Astrocyte of the spinal cord (primary cell): ENCODE measurements around the gene CA5A.

Experiments used
- DNase-seq: peaks from one replicate; pipeline ENCODE4 v3.0.0; 2011; ENCODE audit warnings: low read depth, low spot score
- H3K4me3 ChIP-seq: 2 replicates; pipeline ENCODE4 v1.5.1; 2011; ENCODE audit warnings: low read depth, mild to moderate bottlenecking, low read length, moderate library complexity
- CTCF ChIP-seq: IDR thresholded peaks from 2 replicates; pipeline ENCODE4 v1.5.1; 2012; ENCODE audit warnings: low read depth, mild to moderate bottlenecking, low read length, inconsistent platforms
- in situ Hi-C: cut with HindIII; loops from 2 replicates; pipeline ENCODE4 v1.10.0; 2017; ENCODE audit warnings: low sequenced_read_pairs

CA5A gene

GRCh38 chr16:87979352-87979751 lies 43.0 kb upstream of the CA5A start:
- no peak for TF ChIP-seq CTCF
- in situ Hi-C loops: no loop called here
- no peak for DNase-seq

GRCh38 chr16:87978127-87978526 lies 41.8 kb upstream of the CA5A start:
- TF ChIP-seq CTCF: no peak
- H3K4me3 ChIP-seq: no peak overlapping the region
- DNase-seq: no peak
- in situ Hi-C loops: no loop called here

More at GRCh38 chr16:87979352-87979751, 43.0 kb upstream of the CA5A start:
- no peak overlapping the region for H3K4me3 ChIP-seq

GRCh38 chr16:87976665-87977064 lies 40.3 kb upstream of the CA5A start:
- DNase-seq: no peak
- H3K4me3 ChIP-seq: no peak overlapping the region
- no peak for TF ChIP-seq CTCF
- in situ Hi-C loops: no loop called here

- no peak overlapping the region for H3K4me3 ChIP-seq
- no peak for TF ChIP-seq CTCF
- in situ Hi-C loops: no loop called here
- DNase-seq: no peak
Observed at GRCh38 chr16:87974178-87974577, 37.8 kb upstream of the CA5A start.

- in situ Hi-C loops: no loop called here
- no peak for TF ChIP-seq CTCF
- no peak for DNase-seq
- H3K4me3 ChIP-seq: no peak overlapping the region
Observed at GRCh38 chr16:87973717-87974116, 37.4 kb upstream of the CA5A start.

GRCh38 chr16:87971933-87972332 lies 35.6 kb upstream of the CA5A start:
- no peak for DNase-seq
- H3K4me3 ChIP-seq: no peak overlapping the region
- TF ChIP-seq CTCF: no peak
- in situ Hi-C loops: no loop called here

- H3K4me3 ChIP-seq: no peak overlapping the region
- TF ChIP-seq CTCF: no peak
- in situ Hi-C loops: no loop called here
- DNase-seq: peak; percentile 74
Observed at GRCh38 chr16:87970186-87970585, 33.9 kb upstream of the CA5A start.
